GM18499 (cell line): Measurements from ENCODE around the gene USP28.
"Not testable (repeated sequence)": the region's sequence is repeated elsewhere in the genome, so short reads cannot be mapped to it uniquely, and the experiment has no call there.

Experiments
- ATAC-seq: cut with Tn5 transposase; IDR thresholded peaks from one replicate; pipeline ENCODE4 v1.9.1; 2021; ENCODE audit warnings: moderate number of reproducible peaks; ENCODE audit not compliant: insufficient read depth, unreplicated experiment

Gene USP28

GRCh38 chr11:113781682-113782081 is 93.7 kb downstream of the USP28 start:
- ATAC-seq: no peak

GRCh38 chr11:113779496-113779895 is 95.9 kb downstream of the USP28 start, which contains the start of gene CLDN25:
TSS of gene CLDN25 (plus strand) at chr11:113779796. CDS start at chr11:113779796, 0 bp downstream.
- ATAC-seq: no peak

- ATAC-seq: no peak
Measured at GRCh38 chr11:113778111-113778910, 97.1 kb downstream of the USP28 start.

GRCh38 chr11:113774174-113774503 is 101.2 kb downstream of the USP28 start:
- no peak for ATAC-seq

- peak; percentile 85 for ATAC-seq
Measured at GRCh38 chr11:113773416-113774173, 101.8 kb downstream of the USP28 start, which contains the start of gene ZW10. TSS of gene ZW10 (minus strand) at chr11:113773692. CDS start at chr11:113773666, 26 bp downstream.

- ATAC-seq: peak; percentile 2
Measured at GRCh38 chr11:113773092-113773415, 102.3 kb downstream of the USP28 start.

GRCh38 chr11:113771964-113772363 is 103.4 kb downstream of the USP28 start:
- no peak for ATAC-seq

- no peak for ATAC-seq
Measured at GRCh38 chr11:113764527-113765219, 110.7 kb downstream of the USP28 start.

- not testable (repeated sequence) for ATAC-seq
Measured at GRCh38 chr11:113763040-113763439, 112.3 kb downstream of the USP28 start.

GRCh38 chr11:113760241-113760640 is 115.1 kb downstream of the USP28 start:
- ATAC-seq: no peak

GRCh38 chr11:113752932-113753331 is 122.4 kb downstream of the USP28 start:
- no peak for ATAC-seq
